ENCODE measurements around the gene SSBP3.
"Not testable (repeated sequence)": the region's sequence is repeated elsewhere in the genome, so short reads cannot be mapped to it uniquely, and the experiment has no call there.

Gene SSBP3

GRCh38 chr1:54221113-54221834 lies 184.9 kb downstream of the SSBP3 start:
- no peak for DNase-seq (ENCODE audit: low spot score)

- peak; percentile 62 for DNase-seq (ENCODE audit: low spot score)
Observed at GRCh38 chr1:54220004-54220811, 186.0 kb downstream of the SSBP3 start.

GRCh38 chr1:54219688-54220003 lies 186.5 kb downstream of the SSBP3 start:
- DNase-seq (ENCODE audit: low spot score): no peak

GRCh38 chr1:54218883-54219687 lies 187.1 kb downstream of the SSBP3 start:
- no peak for DNase-seq (ENCODE audit: low spot score)

GRCh38 chr1:54215523-54215922 lies 190.7 kb downstream of the SSBP3 start:
- DNase-seq (ENCODE audit: low spot score): no peak

- DNase-seq (ENCODE audit: low spot score): no peak
Observed at GRCh38 chr1:54212872-54213271, 193.3 kb downstream of the SSBP3 start.

GRCh38 chr1:54207896-54208295 lies 198.3 kb downstream of the SSBP3 start:
- DNase-seq (ENCODE audit: low spot score): not testable (repeated sequence)

- no peak for DNase-seq (ENCODE audit: low spot score)
Observed at GRCh38 chr1:54207287-54207686, 198.9 kb downstream of the SSBP3 start.

GRCh38 chr1:54204199-54204598 lies 202.0 kb downstream of the SSBP3 start:
- no peak for DNase-seq (ENCODE audit: low spot score)

- DNase-seq (ENCODE audit: low spot score): no peak
Observed at GRCh38 chr1:54200519-54200997, 205.6 kb downstream of the SSBP3 start.

- peak; percentile 96 for DNase-seq (ENCODE audit: low spot score)
Observed at GRCh38 chr1:54199765-54200518, 206.3 kb downstream of the SSBP3 start, which contains the start of the genes CYB5RL and MRPL37. TSS of gene CYB5RL (minus strand) at chr1:54200030. CDS start at chr1:54195616, 4,414 bp downstream. TSS of gene MRPL37 (plus strand) at chr1:54200167. CDS start at chr1:54200244, 77 bp downstream.

GRCh38 chr1:54199151-54199764 lies 206.9 kb downstream of the SSBP3 start:
- no peak for DNase-seq (ENCODE audit: low spot score)

- no peak for DNase-seq (ENCODE audit: low spot score)
Observed at GRCh38 chr1:54193453-54193852, 212.7 kb downstream of the SSBP3 start.

GRCh38 chr1:54191525-54191924 lies 214.7 kb downstream of the SSBP3 start:
- no peak for DNase-seq (ENCODE audit: low spot score)

- DNase-seq (ENCODE audit: low spot score): no peak
Observed at GRCh38 chr1:54190526-54190925, 215.7 kb downstream of the SSBP3 start.

- no peak for DNase-seq (ENCODE audit: low spot score)
Observed at GRCh38 chr1:54188291-54188690, 217.9 kb downstream of the SSBP3 start.

- no peak for DNase-seq (ENCODE audit: low spot score)
Observed at GRCh38 chr1:54186056-54186455, 220.1 kb downstream of the SSBP3 start.

GRCh38 chr1:54180701-54181360 lies 225.4 kb downstream of the SSBP3 start:
- DNase-seq (ENCODE audit: low spot score): peak; percentile 60

GRCh38 chr1:54178296-54179070 lies 227.7 kb downstream of the SSBP3 start:
- no peak for DNase-seq (ENCODE audit: low spot score)

- no peak for DNase-seq (ENCODE audit: low spot score)
Observed at GRCh38 chr1:54177726-54178125, 228.5 kb downstream of the SSBP3 start.
